ENCODE data around the gene WEE1. TPM values are rescaled to one million over a fixed set of nuclear protein-coding genes. Genes with fewer than 3 reads are reported as not detected.

WEE1 gene
- polyA plus RNA-seq, 1 experiment: 44.8 TPM

DNA sequence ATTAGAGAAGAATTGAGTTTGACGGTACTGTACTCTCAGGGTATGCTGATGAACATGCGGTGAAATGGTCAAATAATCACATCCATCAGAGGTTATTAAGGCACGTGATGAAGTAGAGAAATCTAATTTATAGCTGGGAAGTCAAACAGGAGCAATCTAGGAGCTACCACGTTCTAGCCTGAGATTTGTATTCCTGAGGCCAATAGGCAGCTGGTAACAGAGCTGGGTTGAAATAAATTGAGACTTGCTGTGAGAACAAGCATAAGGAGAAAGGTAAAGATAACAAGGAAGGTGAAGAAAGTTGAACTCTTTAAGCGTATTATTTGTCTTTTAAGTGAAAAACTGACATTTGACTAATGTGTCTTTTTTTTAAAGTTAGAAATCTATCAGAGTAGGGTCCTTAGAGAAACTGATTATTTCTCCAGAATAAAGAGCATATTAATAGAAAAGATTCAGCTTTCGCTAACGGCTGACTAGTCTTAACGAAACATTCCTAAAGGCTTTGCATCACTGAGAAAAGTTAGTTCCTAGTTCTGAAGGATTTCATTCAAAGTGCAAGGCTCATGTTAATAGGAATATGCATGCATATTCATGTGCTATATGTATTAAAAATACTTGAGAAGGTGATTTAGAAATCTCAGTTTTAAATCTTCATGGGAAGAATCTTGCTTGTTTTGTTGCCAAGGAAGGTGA, 5.2 kb upstream of the WEE1 start:
- DNase-seq (ENCODE audit: low read depth, low spot score): no peak
- Histone ChIP-seq H3K27ac (ENCODE audit: low read depth, low read length) (no peak overlapping the region), H3K27me3 (ENCODE audit: control insufficient read depth, insufficient read depth, low read length) (no peaks in the 10 kb centered on the region), H3K4me3 (ENCODE audit: low read depth, low read length) (no peak overlapping the region), H3K9me3 (ENCODE audit: control insufficient read depth, insufficient read depth, low read length) (no peaks in the 10 kb centered on the region; the same call in 1 of the 2 replicates)
- ChIA-PET POLR2A (interaction anchor here (0.6 to 1.5 kb wide), 2 partner anchors 108 to 1666 kb away, joined by 3 to 4 read pairs; partner anchors contain the start of gene ZNF143), CTCF (no interaction called here)
- no peak for TF ChIP-seq CTCF (IDR thresholded peaks at IDR 0.05; ENCODE audit: low read depth, low read length)

DNA sequence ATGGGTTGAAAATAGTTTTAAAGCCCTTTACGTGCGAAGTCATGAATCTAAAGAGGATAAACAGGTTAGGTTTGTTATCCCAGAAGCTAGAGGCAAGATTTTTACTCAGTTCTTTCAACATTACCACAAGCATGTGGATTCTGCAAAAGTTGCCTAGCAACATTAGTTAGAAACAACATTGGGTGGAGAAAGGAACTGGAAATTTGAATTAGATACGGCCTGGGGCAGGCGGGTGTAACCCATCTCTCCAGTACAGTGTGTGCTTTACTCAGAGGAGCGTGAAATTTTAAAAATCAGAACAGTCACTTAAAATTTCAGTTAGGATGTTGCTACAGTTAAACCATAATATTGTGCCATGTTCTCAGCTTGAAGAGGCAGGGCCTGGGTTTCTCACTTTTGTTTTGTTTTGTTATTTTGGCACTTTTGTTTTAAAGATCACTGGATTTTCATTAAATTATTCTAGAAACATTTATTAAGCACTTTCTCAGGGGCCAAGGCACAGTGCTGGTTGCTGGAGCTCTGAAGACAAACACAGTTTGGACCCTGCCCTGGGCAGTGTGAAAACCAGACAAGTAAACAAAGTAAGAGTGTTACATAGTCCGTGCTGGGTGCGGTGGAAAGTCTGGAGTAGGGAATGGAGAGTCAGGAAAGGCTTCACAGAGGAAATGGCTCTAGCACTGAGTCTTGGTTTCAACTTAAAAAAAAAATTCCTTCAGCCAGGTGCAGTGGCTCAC, 4.4 kb upstream of the WEE1 start:
- CTCF ChIA-PET: interaction anchor here (1.6 kb wide), 1 partner anchor 44 kb away, joined by 5 read pairs; no protein-coding TSS in a partner anchor
- no peaks in the 10 kb centered on the region; the same call in 1 of the 2 replicates for H3K9me3 ChIP-seq (ENCODE audit: control insufficient read depth, insufficient read depth, low read length)
- peak; percentile 58 for DNase-seq (ENCODE audit: low read depth, low spot score)
- H3K4me3 ChIP-seq (ENCODE audit: low read depth, low read length): no peak overlapping the region
- TF ChIP-seq CTCF (IDR thresholded peaks at IDR 0.05; ENCODE audit: low read depth, low read length): no peak
- POLR2A ChIA-PET: interaction anchor here (0.6 to 1.5 kb wide), 2 partner anchors 108 to 1665 kb away, joined by 3 to 4 read pairs; partner anchors contain the start of gene ZNF143
- H3K27me3 ChIP-seq (ENCODE audit: control insufficient read depth, insufficient read depth, low read length): no peaks in the 10 kb centered on the region
- peak overlapping the region; percentile 87 for H3K27ac ChIP-seq (ENCODE audit: low read depth, low read length)

DNA sequence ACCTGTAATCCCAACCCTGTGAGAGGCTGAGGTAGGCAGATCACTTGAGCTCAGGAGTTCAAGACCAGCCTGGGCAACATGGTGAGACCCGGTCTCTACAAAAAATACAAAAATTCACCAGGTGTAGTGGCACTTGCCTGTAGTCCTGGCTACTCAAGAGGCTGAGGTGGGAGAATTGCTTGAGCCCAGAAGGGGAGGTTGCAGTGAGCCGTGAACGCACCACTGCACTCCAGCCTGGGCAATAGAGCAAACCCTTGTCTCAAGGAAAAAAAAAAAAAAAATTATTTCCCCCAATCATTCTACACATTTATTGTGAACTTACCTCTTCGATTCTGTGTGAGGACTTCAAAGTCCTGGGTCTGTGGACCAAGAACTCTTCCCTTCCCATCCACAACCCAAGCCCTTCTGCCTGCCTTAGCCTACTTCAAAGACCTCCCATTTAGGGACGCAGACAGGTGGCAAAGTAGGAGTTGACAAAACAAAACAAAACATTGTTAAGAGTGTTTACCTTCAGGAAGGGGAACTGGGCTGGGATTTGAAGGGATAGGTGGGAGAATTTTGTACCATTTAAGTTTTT, 3.8 kb upstream of the WEE1 start:
- ChIA-PET POLR2A (no interaction called here), CTCF (interaction anchor here (0.5 to 1.6 kb wide), 2 partner anchors 44 to 1220 kb away, joined by 3 to 5 read pairs; no protein-coding TSS in a partner anchor)
- DNase-seq (ENCODE audit: low read depth, low spot score): no peak
- TF ChIP-seq CTCF (IDR thresholded peaks at IDR 0.05; ENCODE audit: low read depth, low read length): no peak
- Histone ChIP-seq H3K27ac (ENCODE audit: low read depth, low read length) (peak overlapping the region; percentile 87), H3K27me3 (ENCODE audit: control insufficient read depth, insufficient read depth, low read length) (no peaks in the 10 kb centered on the region), H3K4me3 (ENCODE audit: low read depth, low read length) (no peak overlapping the region), H3K9me3 (ENCODE audit: control insufficient read depth, insufficient read depth, low read length) (no peaks in the 10 kb centered on the region; the same call in 1 of the 2 replicates)

GRCh38 chr11:9570313-9571025, 3.0 kb upstream of the WEE1 start:
- POLR2A ChIA-PET: no interaction called here
- no peaks in the 10 kb centered on the region for H3K27me3 ChIP-seq (ENCODE audit: control insufficient read depth, insufficient read depth, low read length)
- no peak for TF ChIP-seq CTCF (IDR thresholded peaks at IDR 0.05; ENCODE audit: low read depth, low read length)
- no peaks in the 10 kb centered on the region; the same call in 1 of the 2 replicates for H3K9me3 ChIP-seq (ENCODE audit: control insufficient read depth, insufficient read depth, low read length)
- H3K27ac ChIP-seq (ENCODE audit: low read depth, low read length): no peak overlapping the region
- no peak overlapping the region for H3K4me3 ChIP-seq (ENCODE audit: low read depth, low read length)
- CTCF ChIA-PET: interaction anchor here (0.5 to 1.6 kb wide), 2 partner anchors 43 to 1219 kb away, joined by 3 to 5 read pairs; no protein-coding TSS in a partner anchor
- no peak for DNase-seq (ENCODE audit: low read depth, low spot score)
